GM19328 (cell line): Measurements from ENCODE around the gene RCN1.
"Not testable (repeated sequence)": the region's sequence is repeated elsewhere in the genome, so short reads cannot be mapped to it uniquely, and the experiment has no call there.

Source experiments
- ATAC-seq: cut with Tn5 transposase; IDR thresholded peaks from one replicate; pipeline ENCODE4 v1.9.1; 2021; ENCODE audit warnings: mild to moderate bottlenecking, moderate library complexity; ENCODE audit not compliant: unreplicated experiment

RCN1 gene

GRCh38 chr11:32073644-32074026, 17.2 kb upstream of the RCN1 start:
- no peak for ATAC-seq

- ATAC-seq = no peak
Observed at GRCh38 chr11:32079553-32079952, 11.3 kb upstream of the RCN1 start.

- no peak for ATAC-seq
Observed at GRCh38 chr11:32080361-32080980, 10.4 kb upstream of the RCN1 start.

GRCh38 chr11:32081129-32081641, 9.7 kb upstream of the RCN1 start:
- no peak for ATAC-seq

GRCh38 chr11:32081901-32082300, 9.0 kb upstream of the RCN1 start:
- ATAC-seq = no peak

GRCh38 chr11:32082346-32082986, 8.4 kb upstream of the RCN1 start:
- ATAC-seq = no peak

GRCh38 chr11:32087597-32087996, 3.3 kb upstream of the RCN1 start:
- no peak for ATAC-seq

- ATAC-seq = no peak
Observed at GRCh38 chr11:32088117-32088941, 2.5 kb upstream of the RCN1 start.

GRCh38 chr11:32092581-32093170, 1.8 kb downstream of the RCN1 start:
- no peak for ATAC-seq

GRCh38 chr11:32094923-32095322, 4.0 kb downstream of the RCN1 start:
- ATAC-seq = no peak

- ATAC-seq = no peak
Observed at GRCh38 chr11:32098142-32098903, 7.4 kb downstream of the RCN1 start.

GRCh38 chr11:32099516-32099915, 8.6 kb downstream of the RCN1 start:
- no peak for ATAC-seq

- no peak for ATAC-seq
Observed at GRCh38 chr11:32100495-32100894, 9.6 kb downstream of the RCN1 start.

GRCh38 chr11:32101791-32102190, 10.9 kb downstream of the RCN1 start:
- no peak for ATAC-seq

- not testable (repeated sequence) for ATAC-seq
Observed at GRCh38 chr11:32103121-32103719, 12.3 kb downstream of the RCN1 start.

GRCh38 chr11:32103941-32104340, 13.1 kb downstream of the RCN1 start:
- ATAC-seq = no peak

- peak; percentile 71 for ATAC-seq
Observed at GRCh38 chr11:32105871-32106560, 15.1 kb downstream of the RCN1 start.

GRCh38 chr11:32107647-32108046, 16.8 kb downstream of the RCN1 start:
- no peak for ATAC-seq

GRCh38 chr11:32108576-32108975, 17.7 kb downstream of the RCN1 start:
- no peak for ATAC-seq

GRCh38 chr11:32109138-32109537, 18.3 kb downstream of the RCN1 start:
- no peak for ATAC-seq
